CD14-positive monocyte (primary cell): Measurements from ENCODE around the gene PTPRQ. TPM values are rescaled to one million over a fixed set of nuclear protein-coding genes. Genes with fewer than 3 reads are reported as not detected.

ENCODE experiments used
- DNase-seq, 3 donors: peaks; one replicate each; pipeline ENCODE4 v3.0.0-alpha.2; 2011 to 2022
- H2AFZ ChIP-seq: 2 replicates; pipeline ENCODE4 v1.6.0; 2012; ENCODE audit warnings: mild to moderate bottlenecking, low read depth, low read length, inconsistent platforms; ENCODE audit not compliant: insufficient read depth, poor library complexity, severe bottlenecking
- H3K27ac ChIP-seq, 2 donors: 1 replicate in 1 of 2; 2 replicates in 1 of 2; pipeline ENCODE4 v1.5.1; 2012 to 2013; ENCODE audit warnings: low read length in 2 of 2, control low read depth in 1 of 2, inconsistent platforms in 1 of 2, low read depth in 1 of 2, mild to moderate bottlenecking in 1 of 2
- H3K27me3 ChIP-seq, 2 donors: one replicate each; pipeline versions ENCODE4 v1.6.0 to v1.6.1; 2011 to 2013; ENCODE audit warnings: low read length in 2 of 2; ENCODE audit not compliant: control insufficient read depth in 2 of 2, insufficient read depth in 2 of 2
- H3K36me3 ChIP-seq, 2 donors: replicated peaks in 1 of 2; 1 replicate in 1 of 2; 2 replicates in 1 of 2; pipeline versions ENCODE4 v1.5.1 to v1.6.1; 2012 to 2013; ENCODE audit warnings: low read length in 2 of 2, control low read depth in 1 of 2, inconsistent platforms in 1 of 2, mild to moderate bottlenecking in 1 of 2; ENCODE audit not compliant: insufficient read depth in 2 of 2, control insufficient read depth in 1 of 2
- H3K4me1 ChIP-seq, 2 donors: 1 replicate in 1 of 2; 2 replicates in 1 of 2; pipeline versions ENCODE4 v1.5.1 to v1.6.1; 2012 to 2013; ENCODE audit warnings: low read length in 2 of 2, control low read depth in 1 of 2, inconsistent platforms in 1 of 2, mild to moderate bottlenecking in 1 of 2, moderate library complexity in 1 of 2; ENCODE audit not compliant: insufficient read depth in 2 of 2, control insufficient read depth in 1 of 2
- H3K4me2 ChIP-seq: replicated peaks from 2 replicates; pipeline ENCODE3; 2012; ENCODE audit warnings: low read length, moderate library complexity, mild to moderate bottlenecking; ENCODE audit not compliant: poor library complexity, severe bottlenecking; ENCODE audit errors: extremely low read depth
- H3K4me3 ChIP-seq, 3 experiments: fragments of 200-600 bp in 1 of 3; sonication (generic) in 1 of 3; replicated peaks in 1 of 3; 1 replicate in 2 of 3; 2 replicates in 1 of 3; pipeline ENCODE4 v1.5.1; 2011 to 2013; ENCODE audit warnings: low read length in 3 of 3, mild to moderate bottlenecking in 3 of 3, control low read depth in 2 of 3, low read depth in 2 of 3, inconsistent platforms in 1 of 3, moderate library complexity in 1 of 3
- H3K79me2 ChIP-seq: 2 replicates; pipeline ENCODE4 v1.6.0; 2012; ENCODE audit warnings: mild to moderate bottlenecking, control low read depth, inconsistent platforms, low read length, moderate library complexity; ENCODE audit not compliant: insufficient read depth
- H3K9ac ChIP-seq: 2 replicates; pipeline ENCODE4 v1.6.0; 2017; ENCODE audit warnings: low read length, mild to moderate bottlenecking; ENCODE audit not compliant: insufficient read depth, poor library complexity, severe bottlenecking
- H3K9me3 ChIP-seq, 2 donors: replicated peaks in 1 of 2; 1 replicate in 1 of 2; 2 replicates in 1 of 2; pipeline versions ENCODE4 v1.5.1 to v1.6.1; 2012 to 2013; ENCODE audit warnings: low read length in 2 of 2, control low read depth in 1 of 2; ENCODE audit not compliant: control insufficient read depth in 1 of 2, insufficient read depth in 1 of 2
- H4K20me1 ChIP-seq: 2 replicates; pipeline ENCODE4 v1.6.0; 2012; ENCODE audit warnings: mild to moderate bottlenecking, low read length, control low read depth, moderate library complexity; ENCODE audit not compliant: insufficient read depth
- H3K27ac Mint-ChIP-seq, 7 donors: one replicate each; pipeline ENCODE4 v1.8.0; 2020; ENCODE audit warnings: mild to moderate bottlenecking in 7 of 7, mixed read lengths in 7 of 7, moderate library complexity in 6 of 7, inconsistent platforms in 2 of 7
- H3K27me3 Mint-ChIP-seq, 3 donors: one replicate each; pipeline ENCODE4 v1.8.0; 2021 to 2022; ENCODE audit warnings: low read depth in 3 of 3, mild to moderate bottlenecking in 3 of 3, mixed read lengths in 3 of 3, moderate library complexity in 3 of 3, inconsistent platforms in 1 of 3
- H3K36me3 Mint-ChIP-seq, 2 donors: one replicate each; pipeline ENCODE4 v1.8.0; 2020; ENCODE audit warnings: mixed read lengths in 2 of 2, inconsistent platforms in 1 of 2, mild to moderate bottlenecking in 1 of 2
- H3K4me1 Mint-ChIP-seq: one replicate; pipeline ENCODE4 v1.8.0; 2020; ENCODE audit warnings: mild to moderate bottlenecking, mixed read lengths
- H3K4me3 Mint-ChIP-seq, 2 donors: one replicate each; pipeline ENCODE4 v1.8.0; 2020; ENCODE audit warnings: mild to moderate bottlenecking in 2 of 2, mixed read lengths in 2 of 2, moderate library complexity in 1 of 2
- H3K9me3 Mint-ChIP-seq, 7 donors: one replicate each; pipeline ENCODE4 v1.8.0; 2020 to 2022; ENCODE audit warnings: mixed read lengths in 7 of 7, mild to moderate bottlenecking in 6 of 7, moderate library complexity in 6 of 7, inconsistent platforms in 2 of 7
- WGBS: methylation state at CpG from one replicate; pipeline ENCODE4 v1.1.5; 2013; ENCODE audit warnings: missing lambda C conversion rate; ENCODE audit not compliant: insufficient coverage; 5-methylcytosine and 5-hydroxymethylcytosine counted together
- intact Hi-C, 2 donors: fragments of 100-400 bp; cut with micrococcal nuclease; formaldehyde crosslinking; loops; one replicate each; pipeline versions ENCODE4 v1.15.0 to v1.15.1; 2023
- polyA plus RNA-seq, 3 donors: library from polyadenylated mRNA; depleted of rRNA in 1 of 3; unstranded in 2 of 3; stranded (reverse) in 1 of 3; fragments of 300-500 nt in 2 of 3; fragments of >200 nt in 1 of 3; fragmentation: Illumina TruSeq in 2 of 3; gene quantifications; 1 replicate in 2 of 3; 2 replicates in 1 of 3; pipeline ENCODE4 v1.2.3, GENCODE V29; 2012 to 2021
- TF ChIP-seq, protein P1 (sequence below): fragments of 200-600 bp; IDR thresholded peaks from one replicate; pipeline ENCODE4 v1.8.0; 2022; ENCODE audit warnings: antibody characterized with exemption, mild to moderate bottlenecking

The PTPRQ gene
- polyA plus RNA-seq, 3 donors, result not detected

DNA sequence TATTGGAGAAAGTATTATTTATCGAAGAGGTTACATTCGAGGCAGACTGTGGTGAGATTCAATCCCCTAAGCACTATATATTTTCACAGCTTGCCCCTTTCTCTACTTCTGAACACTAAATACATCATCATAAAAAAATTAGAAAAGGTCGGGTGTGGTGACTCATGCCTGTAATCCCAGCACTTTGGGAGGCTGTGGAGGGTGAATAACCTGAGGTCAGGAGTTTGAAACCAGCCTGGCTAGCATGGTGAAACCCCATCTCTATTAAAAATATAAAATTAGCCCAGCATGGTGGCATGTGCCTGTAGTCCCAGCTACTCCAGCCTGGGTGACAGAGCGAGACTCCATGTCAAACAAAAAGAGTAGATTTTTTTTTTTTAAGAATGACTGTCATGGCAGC, 192.8 kb downstream of the PTPRQ start:
- Histone ChIP-seq H3K4me3 (no peak overlapping the region), H3K9me3 (no peaks in the 10 kb centered on the region), H3K27ac (no peak overlapping the region), H2AFZ (no peak overlapping the region), H3K36me3 (no peaks in the 10 kb centered on the region), H3K27me3 (no peaks in the 10 kb centered on the region), H3K79me2 (no peaks in the 10 kb centered on the region), H3K4me1 (no peaks in the 10 kb centered on the region), H3K4me2 (no peak overlapping the region), H4K20me1 (no peaks in the 10 kb centered on the region), H3K9ac (no peak overlapping the region)
- H3K27ac Mint-ChIP-seq, result no peak overlapping the region
- peaks cover 0 to 2% (median 1%) of the 10 kb centered on the region in 3 donors for H3K27me3 Mint-ChIP-seq
- DNase-seq, result no peak
- no peaks in the 10 kb centered on the region for H3K9me3 Mint-ChIP-seq
- H3K36me3 Mint-ChIP-seq, result no peaks in the 10 kb centered on the region
- intact Hi-C loops, result no loop called here
- no peaks in the 10 kb centered on the region for H3K4me1 Mint-ChIP-seq
- TF ChIP-seq, protein P1, sequence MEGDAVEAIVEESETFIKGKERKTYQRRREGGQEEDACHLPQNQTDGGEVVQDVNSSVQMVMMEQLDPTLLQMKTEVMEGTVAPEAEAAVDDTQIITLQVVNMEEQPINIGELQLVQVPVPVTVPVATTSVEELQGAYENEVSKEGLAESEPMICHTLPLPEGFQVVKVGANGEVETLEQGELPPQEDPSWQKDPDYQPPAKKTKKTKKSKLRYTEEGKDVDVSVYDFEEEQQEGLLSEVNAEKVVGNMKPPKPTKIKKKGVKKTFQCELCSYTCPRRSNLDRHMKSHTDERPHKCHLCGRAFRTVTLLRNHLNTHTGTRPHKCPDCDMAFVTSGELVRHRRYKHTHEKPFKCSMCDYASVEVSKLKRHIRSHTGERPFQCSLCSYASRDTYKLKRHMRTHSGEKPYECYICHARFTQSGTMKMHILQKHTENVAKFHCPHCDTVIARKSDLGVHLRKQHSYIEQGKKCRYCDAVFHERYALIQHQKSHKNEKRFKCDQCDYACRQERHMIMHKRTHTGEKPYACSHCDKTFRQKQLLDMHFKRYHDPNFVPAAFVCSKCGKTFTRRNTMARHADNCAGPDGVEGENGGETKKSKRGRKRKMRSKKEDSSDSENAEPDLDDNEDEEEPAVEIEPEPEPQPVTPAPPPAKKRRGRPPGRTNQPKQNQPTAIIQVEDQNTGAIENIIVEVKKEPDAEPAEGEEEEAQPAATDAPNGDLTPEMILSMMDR, result no peak
- WGBS, result 100% methylated on average over 1 of the region's 4 CpGs
- H3K4me3 Mint-ChIP-seq, result no peak overlapping the region

DNA sequence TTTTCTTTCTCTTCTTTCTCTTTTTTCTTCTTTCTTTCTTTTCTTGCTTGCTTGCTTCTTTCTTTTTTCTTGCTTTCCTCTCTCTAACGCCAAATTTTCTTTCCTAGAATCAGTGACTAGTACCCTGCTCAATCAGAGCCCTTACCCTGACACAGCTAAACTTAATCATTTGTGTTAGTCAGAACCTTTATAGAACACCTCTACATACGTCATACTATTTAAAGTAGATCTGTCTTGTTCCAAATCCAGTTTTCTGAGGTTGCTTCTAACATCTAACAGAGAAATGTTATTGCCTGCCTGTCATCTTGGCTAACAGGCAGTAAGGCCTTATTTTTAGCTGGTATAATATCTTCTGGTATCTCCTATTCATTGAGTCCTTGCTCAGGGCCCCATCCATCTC, 197.9 kb downstream of the PTPRQ start:
- no peaks in the 10 kb centered on the region for H3K4me1 Mint-ChIP-seq

More for the DNA sequence above, 197.9 kb downstream of the PTPRQ start:
- TF ChIP-seq, protein P1, result no peak
- H3K9ac ChIP-seq, result no peak overlapping the region
- no peaks in the 10 kb centered on the region for H3K36me3 ChIP-seq
- H3K27me3 ChIP-seq, result no peaks in the 10 kb centered on the region
- no peak overlapping the region for H3K4me2 ChIP-seq
- H2AFZ ChIP-seq, result no peak overlapping the region
- Mint-ChIP-seq H3K9me3 (peaks cover 0 to 4% (median 0%) of the 10 kb centered on the region in 7 donors), H3K36me3 (no peaks in the 10 kb centered on the region), H3K27me3 (peaks cover 0 to 4% (median 2%) of the 10 kb centered on the region in 3 donors), H3K27ac (no peak overlapping the region), H3K4me3 (no peak overlapping the region)
- no peaks in the 10 kb centered on the region for H3K4me1 ChIP-seq
- WGBS, result 100% methylated on average over 1 of the region's 2 CpGs
- no peak for DNase-seq
- no peaks in the 10 kb centered on the region for H3K79me2 ChIP-seq
- H3K4me3 ChIP-seq, result no peak overlapping the region
- intact Hi-C loops, result no loop called here
- H3K27ac ChIP-seq, result no peak overlapping the region
- no peaks in the 10 kb centered on the region for H3K9me3 ChIP-seq
- H4K20me1 ChIP-seq, result no peaks in the 10 kb centered on the region
